Measurements from ENCODE around the gene NKX1-2. TPM values are rescaled to one million over a fixed set of nuclear protein-coding genes. Genes with fewer than 3 reads are reported as not detected.

The NKX1-2 gene
- total RNA-seq (2014; rRNA removed; shearing (Covaris generic)): not detected in 2 replicates

DNA sequence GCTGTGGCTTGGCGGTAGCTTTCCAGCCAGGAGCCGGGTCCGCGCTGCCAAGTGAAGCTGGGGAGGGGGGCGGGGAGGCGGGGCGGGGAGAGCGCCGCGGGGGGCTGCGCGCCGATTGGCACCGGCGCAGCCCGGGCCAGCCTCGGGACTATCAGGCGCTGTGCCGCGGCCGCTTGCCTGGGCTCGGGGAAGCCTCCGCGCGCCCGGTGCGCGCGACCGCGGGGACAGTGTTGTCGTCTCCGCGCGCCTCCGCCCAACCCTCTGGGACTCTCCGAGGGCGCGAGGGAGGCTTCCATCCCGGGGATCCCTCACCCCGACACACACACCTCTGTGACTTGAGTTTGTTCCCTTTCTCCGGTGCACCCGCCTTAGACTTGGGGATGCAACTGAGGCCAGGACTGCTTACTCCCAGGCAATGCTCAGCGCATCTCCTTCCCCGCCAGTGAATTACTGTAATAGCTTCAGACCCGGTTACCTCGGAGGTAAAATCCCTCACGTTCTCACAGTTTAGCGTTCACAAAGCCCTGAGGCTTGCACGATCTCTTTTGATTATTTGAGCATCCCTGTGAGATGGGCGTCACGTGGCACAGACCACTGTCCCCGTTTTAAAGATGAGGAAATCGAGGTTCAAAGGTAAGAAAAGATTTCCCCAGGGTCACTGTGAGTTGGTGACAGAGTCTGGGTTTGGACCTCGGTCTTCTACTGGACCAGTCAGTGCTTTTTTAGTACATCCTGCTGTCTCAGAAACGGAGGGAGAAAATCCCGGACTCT is at the start of gene NKX1-2:
TSS of gene NKX1-2 (minus strand) at position 24 of the 771 bp plus-strand sequence. CDS start 92 bp downstream, outside the sequence.
- no peak for DNase-seq (ENCODE audit: low read depth)

DNA sequence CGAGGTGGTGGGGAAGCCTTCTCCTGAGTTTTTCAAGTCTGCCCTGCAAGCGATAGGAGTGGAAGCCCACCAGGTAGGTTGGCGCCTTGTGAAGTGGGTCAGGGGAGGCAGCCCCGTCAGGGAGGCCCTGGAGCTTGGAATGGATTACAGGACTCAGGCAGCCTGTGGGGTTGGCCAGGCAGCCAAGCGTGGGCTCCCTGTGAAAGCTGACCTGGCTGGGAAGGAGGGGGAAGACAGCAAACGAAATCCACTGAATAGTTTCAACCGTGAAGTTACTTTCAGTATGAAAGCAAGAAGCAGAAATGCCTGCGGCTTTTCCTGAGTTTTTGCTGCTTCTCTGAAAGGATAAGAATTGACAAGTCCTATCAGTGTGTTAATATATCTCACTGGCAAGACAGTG is 48.2 kb upstream of the NKX1-2 start:
- DNase-seq (ENCODE audit: low read depth): no peak

DNA sequence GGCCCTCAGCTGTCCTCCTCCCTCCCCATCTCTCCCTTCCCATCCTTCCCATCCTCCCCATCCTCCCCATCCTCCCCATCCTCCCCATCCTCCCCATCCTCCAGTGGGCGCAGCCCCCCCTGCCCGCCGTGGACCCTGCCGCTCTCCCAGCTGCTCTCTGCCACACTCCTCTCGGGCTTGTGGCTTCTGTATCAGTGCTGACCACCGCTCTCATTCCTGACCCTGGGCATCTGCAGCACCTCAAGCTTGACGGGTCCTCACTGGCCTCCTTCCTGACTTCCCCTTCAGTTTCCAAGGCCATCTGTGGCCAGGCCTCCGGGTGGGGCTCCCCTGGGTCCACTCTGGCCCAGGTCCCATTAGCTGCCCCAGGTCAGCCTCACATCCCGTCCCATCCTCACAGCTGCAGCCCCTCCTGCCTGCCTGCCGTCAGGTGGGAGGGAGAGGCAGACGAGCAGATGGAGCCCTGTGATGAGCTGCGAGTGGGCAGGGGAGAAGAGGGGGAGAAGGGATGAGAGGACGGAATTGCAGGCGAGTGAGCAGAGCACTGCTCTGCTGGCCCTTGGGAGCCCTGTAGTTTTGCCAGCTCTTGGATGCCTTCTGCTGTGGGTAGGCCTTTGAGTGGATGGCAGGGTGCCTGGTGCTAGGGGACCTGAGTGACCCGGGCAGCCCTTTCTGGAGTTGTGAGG is 47.5 kb upstream of the NKX1-2 start:
- DNase-seq (ENCODE audit: low read depth): no peak

DNA sequence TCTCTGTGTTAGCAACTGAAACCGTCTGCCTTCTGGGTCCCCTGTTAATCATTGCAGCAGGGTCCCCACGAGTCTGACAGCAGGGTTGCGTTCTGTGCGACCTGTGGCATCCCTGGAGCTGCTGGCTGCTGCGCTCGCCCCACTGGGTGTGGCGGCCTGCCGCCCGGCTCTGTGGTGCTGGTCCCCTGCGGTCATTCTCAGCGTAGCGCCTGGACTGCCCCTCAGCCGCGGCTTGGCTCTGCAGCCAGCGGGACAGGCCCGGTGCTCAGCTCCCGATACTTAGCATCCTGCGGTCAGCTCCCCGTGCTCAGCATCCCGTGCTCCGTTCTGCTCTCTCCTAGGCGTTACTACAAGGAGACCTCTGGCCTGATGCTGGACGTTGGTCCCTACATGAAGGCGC is 46.8 kb upstream of the NKX1-2 start:
- DNase-seq (ENCODE audit: low read depth): no peak

DNA sequence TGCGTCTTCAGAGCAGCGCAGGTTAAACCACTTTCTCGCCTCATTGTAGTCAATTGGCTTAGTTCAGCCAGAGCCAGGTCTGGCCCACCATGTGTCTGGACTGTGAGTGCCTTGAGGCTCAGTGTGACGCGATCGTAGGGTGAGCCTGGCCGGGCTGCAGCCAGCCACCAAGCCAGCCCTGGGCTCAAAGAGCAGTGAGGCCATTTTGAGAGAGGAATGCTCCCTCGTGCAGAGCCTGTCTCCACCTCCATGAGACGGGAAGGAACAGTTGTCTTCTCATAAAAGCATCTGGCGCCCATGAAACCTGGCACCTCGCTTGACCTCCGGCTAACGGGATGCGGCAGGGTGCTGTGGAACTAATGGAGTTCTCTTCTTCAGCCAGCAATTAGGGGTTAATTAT is 46.3 kb upstream of the NKX1-2 start:
- no peak for DNase-seq (ENCODE audit: low read depth)

DNA sequence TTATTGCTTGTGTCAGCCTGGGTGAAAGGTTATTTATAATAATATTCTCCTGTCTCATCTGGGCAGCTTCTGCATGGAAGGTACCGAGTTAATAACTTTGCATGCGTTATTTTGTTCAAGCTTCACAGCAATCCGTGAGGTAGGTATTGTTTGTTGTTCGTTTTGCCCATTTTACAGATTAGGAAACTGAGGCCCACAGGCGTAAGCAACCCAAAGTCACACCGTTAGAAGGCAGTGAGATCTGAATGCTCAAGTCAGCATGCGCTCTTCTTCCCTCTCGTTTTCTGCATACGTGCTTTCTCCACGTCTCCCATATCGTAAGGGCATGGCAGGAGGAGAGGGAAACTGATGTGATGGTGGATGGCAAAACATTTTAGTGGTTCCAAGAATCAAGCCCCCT is 45.9 kb upstream of the NKX1-2 start:
- no peak for DNase-seq (ENCODE audit: low read depth)

DNA sequence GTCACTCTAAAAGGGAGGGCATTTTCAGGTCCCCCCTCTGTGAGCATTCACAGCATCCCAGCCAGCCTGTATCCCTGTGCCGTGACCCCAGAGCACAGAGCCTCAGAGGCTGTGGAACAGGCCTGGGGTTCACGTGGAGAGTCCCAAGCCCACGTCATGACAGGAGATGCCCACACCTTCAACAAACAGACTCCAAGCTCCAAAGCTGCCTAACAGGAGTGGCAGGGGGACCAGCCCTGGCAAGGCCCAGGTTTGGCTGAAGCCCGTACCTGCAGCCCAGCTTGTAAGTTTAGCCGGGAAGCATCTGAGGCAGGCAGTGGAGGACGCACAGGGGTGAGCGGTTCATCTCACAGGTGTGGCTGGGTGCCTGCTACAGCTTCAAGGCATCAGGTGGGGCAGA is 45.3 kb upstream of the NKX1-2 start:
- no peak for DNase-seq (ENCODE audit: low read depth)

DNA sequence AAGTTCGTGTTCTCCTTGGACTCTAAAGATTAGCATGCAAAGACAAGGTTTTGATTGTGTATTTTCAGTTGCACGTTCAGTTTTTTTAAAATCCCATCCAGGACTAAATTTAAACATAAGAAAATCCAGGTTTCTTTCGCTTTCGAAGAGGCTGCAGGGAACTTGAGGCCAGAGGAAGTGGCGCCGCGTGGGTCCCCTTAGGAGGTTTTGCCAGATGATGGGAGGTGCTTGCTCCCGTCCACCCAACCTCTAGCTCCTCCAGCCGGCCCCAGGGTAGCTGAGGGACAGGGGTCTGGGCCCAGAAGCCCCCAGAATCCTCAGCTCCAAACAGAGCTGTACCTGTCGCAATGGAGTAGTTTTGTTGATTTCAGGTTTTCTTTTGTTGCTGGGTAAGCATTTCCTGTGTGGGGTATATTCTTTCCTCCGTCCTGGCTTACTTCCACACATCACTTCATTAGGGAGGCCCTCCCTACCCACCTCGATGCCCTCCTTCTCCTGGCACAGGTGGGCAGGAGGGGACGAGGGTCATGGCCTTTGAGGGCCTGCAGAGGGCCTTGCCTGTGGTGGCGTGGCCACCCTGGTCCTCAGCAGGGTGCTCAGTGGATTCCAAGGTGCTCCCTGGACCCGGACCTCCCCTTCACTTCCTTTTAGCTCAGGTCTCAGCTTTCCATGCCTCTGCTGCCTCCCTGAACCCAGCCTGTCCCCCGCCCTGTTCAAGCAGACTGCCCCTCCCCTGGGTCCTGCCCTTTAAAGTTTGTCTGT is 44.4 kb upstream of the NKX1-2 start:
- DNase-seq (ENCODE audit: low read depth): no peak

DNA sequence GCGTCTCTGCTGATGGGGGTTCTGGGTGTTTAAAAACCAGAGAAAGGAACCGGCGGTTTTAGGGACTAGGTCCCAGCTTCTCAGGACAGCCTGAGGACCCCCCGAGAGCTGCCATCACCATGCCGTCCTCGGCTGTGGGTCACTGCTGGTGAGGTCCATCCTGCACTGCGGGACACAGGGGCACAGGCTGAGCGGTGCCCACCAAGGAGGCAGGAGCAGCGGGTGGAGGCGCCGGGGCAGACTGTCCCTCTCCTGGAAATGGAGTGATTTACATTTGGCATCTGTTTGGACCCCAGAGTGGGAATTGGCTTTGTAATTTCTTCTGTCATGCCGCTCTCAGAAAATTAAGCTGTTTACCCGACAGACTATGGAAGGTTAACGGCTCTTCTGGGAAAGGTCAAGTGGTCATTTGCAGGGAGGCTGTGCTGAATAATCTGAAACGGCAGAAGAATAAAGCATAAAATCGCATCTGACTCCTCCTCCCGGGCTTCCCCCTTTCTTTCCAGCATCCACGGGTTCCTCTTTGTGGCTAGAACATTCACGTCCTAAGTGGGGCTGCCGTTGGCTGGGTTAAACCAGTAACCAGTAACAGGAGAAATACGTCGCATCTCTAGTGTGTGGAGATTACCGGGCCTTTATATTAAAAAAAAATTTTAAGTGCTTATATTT is 43.5 kb upstream of the NKX1-2 start:
- no peak for DNase-seq (ENCODE audit: low read depth)

DNA sequence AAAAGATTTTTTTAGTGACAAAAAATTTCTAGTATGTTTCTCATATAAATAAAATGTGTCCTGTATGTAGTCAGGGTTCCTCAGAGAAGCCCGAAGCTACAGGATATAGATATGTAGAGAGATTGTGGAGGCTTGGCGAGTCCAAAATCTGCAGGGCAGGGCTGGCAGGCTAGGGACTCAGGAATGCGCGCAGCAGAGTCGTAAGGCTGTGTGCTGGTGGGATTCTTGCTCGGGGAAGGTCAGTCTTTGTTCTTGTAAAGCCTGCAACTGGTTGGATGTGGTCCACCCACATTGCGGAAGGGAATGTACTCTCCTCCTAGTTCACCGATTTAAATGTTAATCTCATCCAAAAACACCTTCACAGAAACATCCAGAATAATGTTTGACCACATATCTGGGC is 42.4 kb upstream of the NKX1-2 start:
- no peak for DNase-seq (ENCODE audit: low read depth)

DNA sequence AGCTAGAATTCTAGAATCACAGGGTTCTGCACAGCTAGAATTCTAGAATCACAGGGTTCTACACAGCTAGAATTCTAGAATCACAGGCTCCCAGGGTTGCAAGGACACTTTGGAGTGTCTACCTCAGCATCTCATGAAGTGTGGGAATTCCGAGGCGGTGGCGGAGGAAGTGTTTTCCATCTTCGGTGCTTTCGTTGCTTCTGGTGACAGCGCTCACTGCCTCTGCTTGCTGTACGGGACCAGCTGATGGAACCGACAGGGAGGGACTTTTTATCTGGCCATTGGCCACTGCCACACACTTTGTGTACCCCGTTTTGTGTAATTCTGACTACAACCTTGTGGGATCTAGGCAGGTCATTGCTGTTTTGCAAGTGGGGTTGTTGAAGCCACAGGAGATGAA is 41.3 kb upstream of the NKX1-2 start:
- DNase-seq (ENCODE audit: low read depth): no peak

DNA sequence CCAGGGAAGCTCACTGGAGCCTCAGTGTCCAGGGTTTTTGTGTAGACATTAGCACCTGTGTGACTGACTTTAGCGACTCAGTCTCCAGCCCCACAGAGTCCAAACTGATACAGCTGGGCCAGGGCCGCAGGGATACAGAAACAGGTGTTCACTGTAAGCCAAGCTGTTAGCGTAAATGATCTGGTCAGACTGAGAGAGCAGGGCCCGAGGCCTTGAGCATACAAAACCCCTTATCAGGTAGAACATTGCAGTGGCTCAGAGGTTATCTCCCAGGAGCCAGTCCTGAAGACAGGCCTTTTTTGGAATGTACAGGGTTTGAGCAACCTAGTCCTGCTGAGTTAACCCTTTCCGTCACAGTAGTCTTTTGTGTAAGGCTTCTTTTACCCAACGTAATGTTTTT is 36.8 kb upstream of the NKX1-2 start:
- DNase-seq (ENCODE audit: low read depth): no peak

DNA sequence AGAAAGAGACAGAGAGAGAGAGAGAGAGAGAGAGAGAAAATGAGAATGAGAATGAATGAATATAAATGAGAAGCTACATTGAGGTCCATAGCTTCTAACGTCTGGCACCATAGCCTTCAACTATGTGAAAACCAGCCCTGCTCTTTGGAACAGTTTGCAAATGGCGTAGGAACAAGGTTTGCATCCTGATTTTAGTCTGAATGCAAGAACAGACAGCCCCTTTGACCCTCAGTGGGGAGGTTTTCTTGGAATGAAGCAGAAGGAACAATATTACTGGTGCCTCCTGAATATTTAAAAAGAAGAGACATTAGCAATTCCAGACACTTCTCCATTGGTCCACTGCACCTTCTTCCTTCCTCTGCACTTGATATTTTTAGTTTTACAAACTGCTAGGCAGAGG is 34.8 kb upstream of the NKX1-2 start:
- no peak for DNase-seq (ENCODE audit: low read depth)

DNA sequence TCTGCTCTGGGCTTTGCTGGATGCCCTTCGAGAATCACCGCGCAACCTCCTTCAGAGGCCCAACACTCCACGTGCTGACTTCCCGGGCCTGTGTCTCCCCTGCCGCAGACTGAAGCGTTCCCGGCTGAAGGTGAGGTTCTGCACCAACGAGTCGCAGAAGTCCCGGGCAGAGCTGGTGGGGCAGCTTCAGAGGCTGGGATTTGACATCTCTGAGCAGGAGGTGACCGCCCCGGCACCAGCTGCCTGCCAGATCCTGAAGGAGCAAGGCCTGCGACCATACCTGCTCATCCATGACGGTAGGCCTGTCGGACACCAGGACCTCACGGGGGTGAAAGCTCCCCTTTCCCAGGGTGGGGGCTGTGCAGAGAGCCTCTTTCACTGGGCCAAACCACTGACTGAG is 34.2 kb upstream of the NKX1-2 start:
- no peak for DNase-seq (ENCODE audit: low read depth)

DNA sequence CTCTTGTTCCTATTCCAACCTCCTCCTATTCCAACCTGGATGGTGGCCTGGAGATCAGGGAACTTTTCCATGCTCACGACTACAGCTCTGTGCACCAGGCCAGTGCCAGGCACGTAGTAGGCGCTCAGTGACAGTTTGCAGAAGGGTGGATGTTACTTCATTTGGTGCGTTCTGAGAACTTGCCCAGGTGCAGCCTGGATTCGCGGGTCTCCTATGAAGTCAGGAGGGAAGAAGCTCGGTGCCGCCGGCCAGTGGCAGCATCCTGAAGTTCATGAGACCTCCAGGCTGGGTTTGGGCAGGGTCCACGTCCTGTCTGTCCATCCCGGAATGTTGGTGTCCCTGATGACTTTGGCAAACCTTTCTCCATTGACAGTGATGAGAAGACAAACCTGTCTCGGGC is 33.0 kb upstream of the NKX1-2 start:
- DNase-seq (ENCODE audit: low read depth): no peak

DNA sequence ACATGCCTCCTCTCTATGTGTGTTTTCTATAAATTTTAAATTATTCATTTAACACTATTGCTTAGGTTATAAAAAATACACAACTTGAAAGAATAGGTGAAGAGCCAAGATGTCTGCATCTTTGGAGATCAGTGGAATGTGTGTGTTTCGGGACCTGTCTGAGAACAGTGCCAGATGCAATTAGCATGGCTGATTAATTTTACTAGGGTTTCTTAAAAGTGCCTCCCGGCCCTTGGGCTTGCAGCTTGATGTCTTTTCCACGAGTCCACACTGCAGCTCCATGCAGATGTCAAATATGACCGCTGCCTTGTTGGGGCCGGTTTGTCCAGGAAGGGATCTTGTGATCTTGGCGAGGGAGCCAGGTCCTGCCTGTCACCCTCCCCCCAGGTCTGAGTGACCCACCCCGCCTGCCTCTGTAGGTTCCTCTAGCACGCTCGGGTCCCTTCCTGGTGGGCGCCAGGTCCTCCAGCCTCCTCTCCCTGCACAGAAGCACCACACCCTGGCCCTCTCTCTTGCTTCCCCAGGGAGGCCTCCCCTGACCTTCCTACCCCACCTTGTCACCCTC is 32.5 kb upstream of the NKX1-2 start:
- no peak for DNase-seq (ENCODE audit: low read depth)

DNA sequence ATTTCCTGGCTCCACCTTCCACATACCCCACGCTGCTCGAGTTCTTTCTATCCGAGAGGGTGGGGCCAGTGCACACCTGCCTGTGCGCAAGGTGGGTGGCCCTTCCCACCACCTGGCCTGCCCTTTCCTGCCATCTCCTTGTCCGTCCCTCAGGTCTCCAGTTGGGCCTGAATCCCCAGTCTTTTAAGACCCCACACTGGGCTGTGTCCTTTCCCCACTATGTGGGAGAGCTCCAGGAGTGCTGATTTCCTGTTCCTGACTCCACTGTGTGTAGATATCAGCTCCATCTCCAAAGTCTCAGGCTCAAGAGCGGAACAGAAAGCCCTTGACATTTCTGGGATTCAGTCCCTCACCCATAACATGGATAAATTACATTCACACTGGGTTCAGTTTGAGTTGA is 31.9 kb upstream of the NKX1-2 start:
- DNase-seq (ENCODE audit: low read depth): no peak

DNA sequence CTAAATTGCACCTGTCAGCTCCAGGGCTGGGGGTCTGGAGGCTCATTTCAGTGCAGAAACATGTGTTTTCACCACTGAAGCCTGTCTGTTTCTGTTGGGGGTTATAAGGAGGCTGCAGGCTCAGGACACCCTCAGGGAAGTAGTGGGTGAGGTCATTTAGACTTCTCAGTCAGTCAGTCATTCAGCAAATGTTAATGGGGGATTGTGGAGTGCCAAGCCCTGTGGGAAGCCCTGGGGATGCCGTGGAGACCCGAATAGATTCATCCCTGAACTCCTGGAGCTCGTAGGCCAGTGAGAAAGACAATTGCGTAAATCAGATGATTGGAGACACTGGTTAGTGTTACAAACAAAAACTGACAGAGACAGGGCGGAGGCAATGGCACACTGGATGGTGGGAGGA is 31.0 kb upstream of the NKX1-2 start:
- no peak for DNase-seq (ENCODE audit: low read depth)

DNA sequence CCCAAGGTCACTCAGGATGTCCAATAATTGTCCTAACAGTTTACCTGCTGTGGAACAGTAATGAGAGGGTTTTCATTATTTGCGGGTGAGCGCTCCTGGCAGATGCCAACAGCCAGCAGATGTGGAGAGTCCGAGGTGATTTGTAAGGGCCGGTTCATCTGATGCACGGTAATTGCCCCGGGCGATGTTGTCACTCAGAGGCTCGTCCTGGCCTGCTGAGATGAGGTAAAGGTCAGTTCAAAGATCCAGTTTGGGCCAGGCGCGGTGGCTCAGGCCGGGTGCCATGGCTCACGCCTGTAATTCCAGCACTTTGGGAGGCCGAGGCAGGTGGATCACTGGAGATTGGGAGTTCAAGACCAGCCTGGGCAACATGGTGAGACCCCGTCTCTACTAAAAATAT is 28.7 kb upstream of the NKX1-2 start:
- peak; percentile 17 for DNase-seq (ENCODE audit: low read depth)

DNA sequence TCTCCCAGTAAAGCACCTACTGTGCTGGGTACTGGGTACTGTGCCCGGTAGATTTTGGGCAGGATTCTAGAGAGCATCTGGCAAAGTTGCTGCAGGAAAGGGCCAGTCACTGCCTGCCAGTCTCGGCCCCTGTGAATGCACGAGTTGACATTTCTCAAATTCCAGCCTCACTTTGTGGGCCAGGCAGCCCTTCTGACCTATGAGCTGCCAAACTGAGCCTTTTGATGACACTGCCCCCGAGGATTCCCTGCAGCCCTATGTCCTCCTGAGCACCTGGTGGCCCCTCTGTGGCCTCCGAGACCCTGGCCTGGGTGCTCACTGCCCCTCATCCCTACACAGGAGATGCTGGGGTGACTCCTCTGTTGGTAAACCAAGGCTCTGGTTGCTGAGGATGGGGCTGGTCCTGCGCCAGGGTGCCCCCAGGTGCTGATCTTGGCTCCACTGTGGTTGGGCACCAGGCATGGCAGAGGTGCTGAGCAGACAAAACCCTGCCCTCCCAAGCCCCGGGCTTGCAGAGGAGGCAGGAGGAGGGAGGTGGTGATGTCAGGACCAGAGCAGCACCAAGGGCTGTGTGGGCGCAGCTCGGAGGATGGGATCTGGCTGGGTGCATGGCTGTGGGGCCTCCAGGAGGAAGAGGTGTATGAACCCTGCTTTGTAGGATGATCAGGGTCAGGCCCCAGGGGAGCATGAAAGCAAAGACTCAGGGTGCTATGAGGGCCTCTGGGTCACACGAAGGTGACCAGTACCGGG is 28.0 kb upstream of the NKX1-2 start:
- no peak for DNase-seq (ENCODE audit: low read depth)

DNA sequence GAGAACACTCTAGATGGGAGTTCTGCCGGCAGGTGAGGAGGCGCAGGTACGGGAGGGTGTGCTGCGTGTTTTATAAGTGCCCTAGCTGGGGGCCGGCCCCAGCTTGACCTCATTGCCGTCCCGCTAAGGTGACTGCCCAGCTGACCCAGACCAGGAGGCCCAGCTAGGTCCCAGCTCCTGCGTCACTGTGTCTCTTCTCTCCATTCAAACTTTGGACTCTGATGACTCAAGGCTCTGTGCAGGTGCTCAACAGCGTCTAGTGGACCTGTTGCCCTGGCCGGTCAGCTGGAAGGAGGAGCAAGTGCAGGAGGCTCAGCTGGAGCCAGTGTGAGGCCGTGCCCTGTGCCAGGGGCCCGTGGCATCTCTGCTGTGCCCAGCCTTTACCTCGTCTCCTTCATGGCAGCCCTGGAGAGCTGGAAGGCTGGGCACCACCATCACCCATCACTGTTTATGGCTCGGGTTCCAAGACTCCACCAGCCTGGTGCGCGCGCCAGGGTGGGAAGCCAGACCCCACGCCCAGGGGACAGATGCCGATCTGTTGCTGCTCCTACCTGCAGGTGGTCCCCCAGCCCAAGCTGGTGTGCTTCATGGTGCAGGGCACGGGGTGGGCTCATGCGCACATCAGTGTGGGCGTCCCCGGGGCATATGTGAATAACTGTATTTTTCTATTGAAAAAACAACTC is 26.3 kb upstream of the NKX1-2 start:
- DNase-seq (ENCODE audit: low read depth): no peak

Measured in RPMI7951 (cell line).